Heart left ventricle (tissue), 16 donors: ENCODE measurements around the gene FRS2. TPM values are rescaled to one million over a fixed set of nuclear protein-coding genes. Genes with fewer than 3 reads are reported as not detected.

Source experiments
- ATAC-seq, 4 donors: fragments of 200-7000 bp; cut with Tn5 transposase; one replicate each; pipeline ENCODE4 v1.9.1; 2020 to 2022; ENCODE audit warnings: moderate library complexity in 4 of 4, mild to moderate bottlenecking in 3 of 4, moderate number of reproducible peaks in 1 of 4
- DNase-seq, 5 donors: peaks; one replicate each; pipeline ENCODE4 v3.0.0-alpha.2; 2020
- H3K27ac ChIP-seq, 12 donors: fragments of 200-600 bp; sonication (generic) in 4 of 12; one replicate each; pipeline versions ENCODE4 v1.5.0 to v1.8.0; 2016 to 2022; ENCODE audit warnings: mild to moderate bottlenecking in 2 of 12
- H3K27me3 ChIP-seq, 9 donors: fragments of 200-600 bp; sonication (generic) in 2 of 9; one replicate each; pipeline versions ENCODE4 v1.5.1 to v1.8.0; 2016 to 2022; ENCODE audit warnings: mild to moderate bottlenecking in 3 of 9
- H3K36me3 ChIP-seq, 9 donors: fragments of 200-600 bp; sonication (generic) in 2 of 9; one replicate each; pipeline versions ENCODE4 v1.5.0 to v1.8.0; 2018 to 2022; ENCODE audit warnings: mild to moderate bottlenecking in 2 of 9
- H3K4me1 ChIP-seq, 12 donors: fragments of 200-600 bp; sonication (generic) in 4 of 12; one replicate each; pipeline versions ENCODE4 v1.5.0 to v1.8.0; 2016 to 2022; ENCODE audit warnings: mild to moderate bottlenecking in 3 of 12
- H3K4me3 ChIP-seq, 12 donors: fragments of 200-600 bp; sonication (generic) in 4 of 12; one replicate each; pipeline versions ENCODE4 v1.5.0 to v1.8.0; 2017 to 2022; ENCODE audit warnings: mild to moderate bottlenecking in 9 of 12, moderate library complexity in 4 of 12
- H3K9me3 ChIP-seq, 12 donors: fragments of 200-600 bp; sonication (generic) in 4 of 12; one replicate each; pipeline versions ENCODE4 v1.5.0 to v1.8.0; 2016 to 2022; ENCODE audit warnings: mild to moderate bottlenecking in 1 of 12
- POLR2A ChIP-seq, 2 donors: fragments of 450-650 bp; IDR thresholded peaks; one replicate each; pipeline ENCODE4 v1.6.1; 2017; ENCODE audit warnings: antibody characterized with exemption in 2 of 2, mild to moderate bottlenecking in 2 of 2, moderate library complexity in 2 of 2
- WGBS, 4 donors: extraction: QIAGEN DNeasy Blood & Tissue Kit in 2 of 4; methylation state at CpG; one replicate each; pipeline versions ENCODE4 v1.1.5 to v1.1.7; 2013 to 2018; 5-methylcytosine and 5-hydroxymethylcytosine counted together
- intact Hi-C, 10 donors: fragments of 100-400 bp; cut with DNase I; formaldehyde crosslinking; loops; one replicate each; pipeline versions ENCODE4 v1.11.1 to v1.14.2; 2022
- polyA plus RNA-seq, 2 donors: library from polyadenylated mRNA; stranded (reverse); fragments of 200-250 nt; gene quantifications; one replicate each; pipeline ENCODE4 v1.2.3, GENCODE V29; 2013
- total RNA-seq, 9 donors: library from RNA; depleted of rRNA in 2 of 9; stranded (reverse); fragments of >200 nt in 2 of 9; fragmentation: NEBNext Ultra II Directional in 3 of 9; extraction: Animal tissue kit (Norgen Biotek cat#: 25700) in 3 of 9; gene quantifications; one replicate each; pipeline versions ENCODE4 v1.1.0 to v1.2.4, GENCODE V29; 2016 to 2023
- TF ChIP-seq, protein P1 (sequence below), 12 donors: fragments of 200-600 bp; sonication (generic) in 4 of 12; IDR thresholded peaks; one replicate each; pipeline versions ENCODE4 v1.5.0 to v1.8.0; 2018 to 2022; ENCODE audit warnings: antibody characterized with exemption in 12 of 12, mild to moderate bottlenecking in 5 of 12
- donor health status: ischemic (EF 13 %, LVEDD 7.1; RV severe dilation, severe dysfunction).
- donor health status: healthy with polysubstance abuse.
- donor health status: DM: no; HTN: yes; CAD: no.
- donor health status: DM: no; HTN: no; CAD: no.
- donor health status: ischemic (EF 25% LVEDD 6.9; RV normal size, moderate dysfunction).
- donor health status: ischemic (EF 25% LVEDD 5.7; RV mildly dilated, moderate dysfunction).
- donor health status: healthy.
- donor health status: DM: yes; HTN: yes; CAD: no.
- donor health status: ischemic (EF 35%, LVEDD 5.7; RV mildly dilated, moderate dysfunction).
- donor health status: nonischemic (EF 11% LVEDD 7.7; RV severe dilation, severe dysfunction).
- donor health status: DM: yes; HTN: yes; CAD: no.
- donor health status: PGD.
- donor health status: ischemic (EF 29% LVEDD 5.4; RV normal size, mild dysfunction).
- donor health status: nonischemic (EF 23%, LVEDD 6.1; RV moderate dilation, normal function).

FRS2 gene
- total and polyA plus RNA-seq, 11 donors = 2.6 to 33.9 (median 20.3) TPM

DNA sequence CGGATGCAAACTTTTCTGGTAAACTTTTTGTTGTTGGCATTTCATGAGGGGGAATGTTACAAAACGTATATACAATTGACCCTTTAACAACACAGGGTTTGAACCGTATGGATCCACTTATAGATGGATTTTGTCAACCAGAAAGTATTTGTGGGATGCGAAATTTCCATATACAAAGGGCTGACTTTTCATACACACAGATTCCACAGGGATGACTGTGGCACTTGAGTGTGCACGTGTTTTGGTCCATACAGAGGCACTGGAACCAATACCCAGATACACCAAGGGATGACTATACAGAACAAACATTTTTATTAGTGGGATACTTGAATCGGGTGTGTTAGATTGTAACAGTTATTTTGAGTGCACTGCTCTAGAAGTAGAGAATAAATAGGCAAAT, 85.3 kb downstream of the FRS2 start:
- no peak for ATAC-seq
- Histone ChIP-seq H3K27me3 (no peaks in the 10 kb centered on the region), H3K27ac (no peak overlapping the region), H3K9me3 (no peaks in the 10 kb centered on the region), H3K4me3 (no peak overlapping the region), H3K36me3 (peaks cover 0 to 4% (median 0%) of the 10 kb centered on the region in 9 donors), H3K4me1 (peaks cover 0 to 11% (median 3%) of the 10 kb centered on the region in 12 donors)
- DNase-seq = no peak
- WGBS, 4 donors = 82 to 92% (median 84%) methylated on average over 6 of the region's 6 CpGs
- intact Hi-C loops = no loop called here
- TF ChIP-seq, protein P1, sequence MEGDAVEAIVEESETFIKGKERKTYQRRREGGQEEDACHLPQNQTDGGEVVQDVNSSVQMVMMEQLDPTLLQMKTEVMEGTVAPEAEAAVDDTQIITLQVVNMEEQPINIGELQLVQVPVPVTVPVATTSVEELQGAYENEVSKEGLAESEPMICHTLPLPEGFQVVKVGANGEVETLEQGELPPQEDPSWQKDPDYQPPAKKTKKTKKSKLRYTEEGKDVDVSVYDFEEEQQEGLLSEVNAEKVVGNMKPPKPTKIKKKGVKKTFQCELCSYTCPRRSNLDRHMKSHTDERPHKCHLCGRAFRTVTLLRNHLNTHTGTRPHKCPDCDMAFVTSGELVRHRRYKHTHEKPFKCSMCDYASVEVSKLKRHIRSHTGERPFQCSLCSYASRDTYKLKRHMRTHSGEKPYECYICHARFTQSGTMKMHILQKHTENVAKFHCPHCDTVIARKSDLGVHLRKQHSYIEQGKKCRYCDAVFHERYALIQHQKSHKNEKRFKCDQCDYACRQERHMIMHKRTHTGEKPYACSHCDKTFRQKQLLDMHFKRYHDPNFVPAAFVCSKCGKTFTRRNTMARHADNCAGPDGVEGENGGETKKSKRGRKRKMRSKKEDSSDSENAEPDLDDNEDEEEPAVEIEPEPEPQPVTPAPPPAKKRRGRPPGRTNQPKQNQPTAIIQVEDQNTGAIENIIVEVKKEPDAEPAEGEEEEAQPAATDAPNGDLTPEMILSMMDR (IDR thresholded peaks at IDR 0.05) = no peak
- TF ChIP-seq POLR2A (IDR thresholded peaks at IDR 0.05) = no peak

DNA sequence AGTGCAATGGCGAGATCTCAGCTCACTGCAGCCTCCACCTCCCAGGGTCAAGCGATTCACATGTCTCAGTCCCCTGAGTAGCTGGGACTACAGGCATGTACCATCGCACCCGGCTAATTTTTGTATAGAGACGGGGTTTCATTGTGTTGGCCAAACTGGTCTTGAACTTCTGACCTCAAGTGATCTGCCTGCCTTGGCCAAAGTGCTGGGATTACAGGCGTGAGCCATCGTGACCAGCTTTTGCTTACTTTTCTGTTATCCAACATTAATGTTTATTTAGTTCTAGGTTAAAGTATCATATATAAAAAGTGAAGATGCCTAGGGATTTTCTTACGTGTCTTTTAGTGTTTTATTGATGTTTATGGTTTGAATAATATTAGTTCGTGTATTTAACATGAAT, 86.2 kb downstream of the FRS2 start:
- peaks cover 0 to 4% (median 0%) of the 10 kb centered on the region in 9 donors for H3K36me3 ChIP-seq
- no peak for DNase-seq
- H3K9me3 ChIP-seq = no peaks in the 10 kb centered on the region
- H3K4me1 ChIP-seq = peaks cover 0 to 16% (median 3%) of the 10 kb centered on the region in 12 donors
- H3K27me3 ChIP-seq = no peaks in the 10 kb centered on the region
- no peak for TF ChIP-seq POLR2A (IDR thresholded peaks at IDR 0.05)
- TF ChIP-seq, protein P1 (IDR thresholded peaks at IDR 0.05) = no peak
- H3K27ac ChIP-seq = no peak overlapping the region
- no peak for ATAC-seq
- no peak overlapping the region for H3K4me3 ChIP-seq
- intact Hi-C loops = no loop called here
- WGBS, 4 donors = 92 to 95% (median 94%) methylated on average over 9 of the region's 9 CpGs

DNA sequence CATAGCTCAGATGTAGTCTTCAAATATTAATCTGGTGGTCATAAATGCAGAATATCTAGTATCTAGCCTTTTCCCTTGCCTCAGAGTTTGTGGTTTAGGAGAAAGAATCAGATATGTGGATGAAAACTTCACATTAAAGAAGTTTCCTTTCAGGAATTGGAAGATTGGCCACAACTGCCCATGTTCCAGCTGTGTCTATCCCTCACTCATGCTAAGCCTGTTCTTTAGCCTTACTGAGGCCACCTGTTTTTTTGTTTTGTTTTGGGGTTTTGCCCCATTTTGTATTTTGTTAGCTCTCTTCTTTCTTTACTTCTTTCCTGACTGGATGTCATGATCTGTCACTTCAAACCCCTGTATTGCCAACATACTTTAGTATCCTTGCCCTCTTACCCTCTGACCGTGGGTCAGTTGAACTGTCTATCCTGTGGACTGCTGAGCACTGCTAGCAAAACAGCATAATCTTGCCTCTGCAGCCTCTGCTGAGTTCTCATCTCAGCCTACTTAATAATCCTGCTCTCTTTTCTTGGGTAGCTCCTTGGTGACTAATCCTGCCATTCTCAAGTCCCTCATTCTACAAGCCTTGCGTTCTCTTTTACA, 93.1 kb downstream of the FRS2 start:
- intact Hi-C loops = loop anchor here in 1 of 10 donors (10.0 kb wide), 1 partner anchor 168 kb away; no protein-coding TSS in a partner anchor
- no peak for DNase-seq
- Histone ChIP-seq H3K27ac (no peak overlapping the region), H3K9me3 (no peaks in the 10 kb centered on the region), H3K4me1 (peaks cover 0 to 11% (median 0%) of the 10 kb centered on the region in 12 donors), H3K36me3 (peaks cover 0 to 50% (median 40%) of the 10 kb centered on the region in 9 donors), H3K4me3 (no peak overlapping the region), H3K27me3 (no peaks in the 10 kb centered on the region)
- no peak for ATAC-seq
- WGBS, 4 donors = 90 to 98% (median 97%) methylated on average over 2 of the region's 2 CpGs
- TF ChIP-seq, protein P1 (IDR thresholded peaks at IDR 0.05) = no peak
- no peak for TF ChIP-seq POLR2A (IDR thresholded peaks at IDR 0.05)

DNA sequence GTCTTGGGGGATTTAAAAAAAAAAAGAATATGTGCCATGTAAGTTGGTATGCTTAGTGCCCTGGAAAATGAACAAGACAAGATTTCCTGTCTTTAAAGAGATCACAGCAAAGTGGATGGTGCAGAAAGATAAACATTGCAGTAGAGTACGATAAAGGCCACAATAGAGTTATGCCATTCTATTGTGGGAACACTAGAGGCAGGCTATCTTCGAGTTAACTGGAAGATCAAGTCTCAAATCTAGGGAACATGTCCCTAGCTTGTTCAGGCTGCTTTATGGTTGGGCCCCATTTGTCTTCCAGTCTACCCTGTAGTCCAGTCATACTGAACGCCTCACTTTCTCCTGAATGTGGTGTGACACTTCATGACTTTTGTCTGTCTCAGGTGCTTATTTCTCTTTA, 96.4 kb downstream of the FRS2 start:
- no peaks in the 10 kb centered on the region for H3K27me3 ChIP-seq
- peaks cover 0 to 5% (median 0%) of the 10 kb centered on the region in 12 donors for H3K4me1 ChIP-seq
- H3K36me3 ChIP-seq = peaks cover 0 to 70% (median 63%) of the 10 kb centered on the region in 9 donors
- ATAC-seq (no peak), DNase-seq (no peak)
- TF ChIP-seq, protein P1 (IDR thresholded peaks at IDR 0.05) = no peak
- WGBS, 4 donors = 75 to 85% (median 80%) methylated on average over 3 of the region's 3 CpGs
- intact Hi-C loops = loop anchor here in 3 of 10 donors (5.0 to 10.0 kb wide), 2 partner anchors 149 to 172 kb away; no protein-coding TSS in a partner anchor
- H3K4me3 ChIP-seq = no peak overlapping the region
- no peak overlapping the region for H3K27ac ChIP-seq
- H3K9me3 ChIP-seq = no peaks in the 10 kb centered on the region
